Measurements from ENCODE around the gene SMIM10L1. TPM values are rescaled to one million over a fixed set of nuclear protein-coding genes. Genes with fewer than 3 reads are reported as not detected.
A peak's percentile ranks its signal among the peaks of the same experiment; 100 is the strongest.

SMIM10L1 gene
- total and polyA plus RNA-seq, 12 donors, result 9.1 to 67.4 (median 25.8) TPM

DNA sequence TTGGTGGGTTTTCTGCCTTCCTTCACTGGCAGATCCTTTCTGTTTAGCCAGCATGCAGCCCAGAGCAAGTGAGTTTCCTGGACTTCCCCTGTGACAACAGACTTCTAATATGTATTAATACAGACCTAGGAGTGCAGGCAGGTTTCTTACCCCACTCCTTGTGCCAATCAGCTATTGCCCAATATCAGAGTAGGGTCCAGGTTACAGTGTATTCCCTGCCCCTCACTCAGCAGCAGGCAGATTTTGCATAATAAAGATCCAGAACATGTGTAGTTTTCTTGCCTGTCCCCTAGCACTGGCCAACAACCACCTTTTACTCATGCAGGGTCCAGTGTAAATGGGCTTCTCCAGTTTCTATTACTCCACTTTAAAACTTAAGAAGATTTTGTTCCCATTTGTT lies 4.7 kb upstream of the SMIM10L1 start:
- Histone ChIP-seq H3K36me3 (replicated peaks in 1 of 2) (no peaks in the 10 kb centered on the region), H3K27ac (no peak overlapping the region), H3K4me3 (no peak overlapping the region), H3K4me1 (replicated peaks in 1 of 2) (peaks cover 14 to 41% of the 10 kb centered on the region in 2 donors), H3K9me3 (replicated peaks in 1 of 3) (no peaks in the 10 kb centered on the region), H3K27me3 (no peaks in the 10 kb centered on the region)
- intact Hi-C loops (cut with DNase I), result no loop called here
- DNase-seq, result no peak
- TF ChIP-seq POLR2A (IDR thresholded peaks at IDR 0.05), result no peak
- TF ChIP-seq, protein P1, sequence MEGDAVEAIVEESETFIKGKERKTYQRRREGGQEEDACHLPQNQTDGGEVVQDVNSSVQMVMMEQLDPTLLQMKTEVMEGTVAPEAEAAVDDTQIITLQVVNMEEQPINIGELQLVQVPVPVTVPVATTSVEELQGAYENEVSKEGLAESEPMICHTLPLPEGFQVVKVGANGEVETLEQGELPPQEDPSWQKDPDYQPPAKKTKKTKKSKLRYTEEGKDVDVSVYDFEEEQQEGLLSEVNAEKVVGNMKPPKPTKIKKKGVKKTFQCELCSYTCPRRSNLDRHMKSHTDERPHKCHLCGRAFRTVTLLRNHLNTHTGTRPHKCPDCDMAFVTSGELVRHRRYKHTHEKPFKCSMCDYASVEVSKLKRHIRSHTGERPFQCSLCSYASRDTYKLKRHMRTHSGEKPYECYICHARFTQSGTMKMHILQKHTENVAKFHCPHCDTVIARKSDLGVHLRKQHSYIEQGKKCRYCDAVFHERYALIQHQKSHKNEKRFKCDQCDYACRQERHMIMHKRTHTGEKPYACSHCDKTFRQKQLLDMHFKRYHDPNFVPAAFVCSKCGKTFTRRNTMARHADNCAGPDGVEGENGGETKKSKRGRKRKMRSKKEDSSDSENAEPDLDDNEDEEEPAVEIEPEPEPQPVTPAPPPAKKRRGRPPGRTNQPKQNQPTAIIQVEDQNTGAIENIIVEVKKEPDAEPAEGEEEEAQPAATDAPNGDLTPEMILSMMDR (IDR thresholded peaks at IDR 0.05), result no peak

DNA sequence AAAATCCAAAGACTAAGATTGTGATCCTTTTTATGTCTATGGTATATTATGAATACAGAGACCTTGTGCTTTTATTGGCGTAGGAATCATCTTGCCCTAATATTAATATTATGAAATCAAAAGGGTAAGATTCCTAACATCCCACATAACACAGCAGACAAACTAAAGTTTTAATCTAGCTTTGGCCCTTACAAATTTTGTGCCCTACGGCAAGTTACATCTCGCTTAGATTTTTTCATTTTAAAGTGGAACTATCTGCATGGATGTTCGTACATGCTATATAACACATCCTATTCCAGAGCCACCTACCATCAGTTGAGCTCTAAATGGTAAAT lies 217 bp upstream of the SMIM10L1 start:
- intact Hi-C loops (cut with DNase I), result no loop called here
- no peaks in the 10 kb centered on the region for H3K9me3 ChIP-seq (replicated peaks in 1 of 3)
- no peak for DNase-seq
- H3K4me3 ChIP-seq, result peak overlapping the region in 3 of 4 donors; percentile 69 to 83 (median 76)
- peaks cover 14 to 63% of the 10 kb centered on the region in 2 donors for H3K4me1 ChIP-seq (replicated peaks in 1 of 2)
- 1 to 3% (median 2%) methylated on average over 4 of the region's 4 CpGs for WGBS, 4 donors
- H3K27ac ChIP-seq, result peak overlapping the region; percentile 93 to 99 (median 98)
- H3K36me3 ChIP-seq (replicated peaks in 1 of 2), result no peaks in the 10 kb centered on the region
- no peak for TF ChIP-seq POLR2A (IDR thresholded peaks at IDR 0.05)
- TF ChIP-seq, protein P1 (IDR thresholded peaks at IDR 0.05), result no peak
- no peaks in the 10 kb centered on the region for H3K27me3 ChIP-seq

DNA sequence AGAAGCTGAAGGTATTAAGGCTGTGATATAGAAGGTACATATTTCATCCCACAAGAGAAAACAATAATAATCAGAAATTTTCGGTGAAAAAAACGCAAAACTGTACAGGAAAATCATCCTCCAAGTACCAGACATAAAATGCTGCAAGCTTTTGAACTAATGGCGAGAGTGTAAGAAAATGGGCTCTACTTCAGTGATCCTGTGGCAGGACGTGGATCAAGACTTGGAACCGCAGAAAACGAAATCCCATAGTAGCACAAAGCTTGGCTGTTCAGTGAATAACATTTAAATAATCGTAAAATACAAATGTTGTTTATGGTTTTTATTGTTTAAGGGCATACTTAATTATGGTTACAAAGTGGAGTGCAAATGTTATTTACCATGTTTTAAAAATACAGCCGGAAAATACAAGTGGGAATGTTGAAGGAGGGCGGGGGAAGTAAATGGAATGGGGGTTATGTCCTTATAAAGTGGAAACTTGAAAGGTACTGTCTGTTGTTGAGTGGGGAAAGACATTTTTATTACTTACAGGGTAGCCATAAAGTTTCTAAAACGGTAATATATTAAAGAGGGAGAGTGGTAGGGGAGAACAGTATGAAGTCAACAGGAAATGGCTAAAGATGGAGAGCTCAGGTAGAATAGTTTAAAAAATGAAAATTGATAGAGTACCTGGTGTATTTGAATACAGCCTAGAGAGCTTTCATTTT lies 1.1 kb downstream of the SMIM10L1 start:
- peaks cover 14 to 52% of the 10 kb centered on the region in 2 donors for H3K4me1 ChIP-seq (replicated peaks in 1 of 2)
- peak overlapping the region in 3 of 5 donors; percentile 97 to 99 (median 98) for H3K27ac ChIP-seq
- TF ChIP-seq, protein P1 (IDR thresholded peaks at IDR 0.05), result no peak
- TF ChIP-seq POLR2A (IDR thresholded peaks at IDR 0.05), result no peak
- no peaks in the 10 kb centered on the region for H3K9me3 ChIP-seq (replicated peaks in 1 of 3)
- WGBS, 4 donors, result 1 to 6% (median 4%) methylated on average over 10 of the region's 10 CpGs
- H3K27me3 ChIP-seq, result no peaks in the 10 kb centered on the region
- intact Hi-C loops (cut with DNase I), result no loop called here
- H3K4me3 ChIP-seq, result peak overlapping the region in 3 of 4 donors; percentile 16 to 83 (median 76)
- H3K36me3 ChIP-seq (replicated peaks in 1 of 2), result no peaks in the 10 kb centered on the region
- no peak for DNase-seq

DNA sequence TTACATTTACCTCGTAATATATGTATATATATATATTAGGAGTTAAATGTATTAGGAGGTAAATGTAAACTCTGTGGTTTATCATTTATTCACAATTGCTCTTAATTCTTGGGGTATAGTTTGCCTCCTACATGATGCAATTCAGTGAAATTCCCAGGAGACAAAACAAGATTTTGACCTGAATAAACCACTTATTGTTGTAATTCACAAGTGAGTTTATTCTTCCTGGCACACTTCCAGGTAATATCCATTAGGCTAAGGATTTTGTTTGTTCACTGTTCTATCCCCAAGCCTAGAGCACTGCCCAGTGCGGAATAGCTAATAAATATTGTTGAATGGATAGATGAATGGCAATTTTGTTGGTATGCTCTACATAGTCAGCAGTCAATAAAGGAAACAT lies 3.0 kb downstream of the SMIM10L1 start:
- no peak for TF ChIP-seq POLR2A (IDR thresholded peaks at IDR 0.05)
- TF ChIP-seq, protein P1 (IDR thresholded peaks at IDR 0.05), result no peak
- Histone ChIP-seq H3K36me3 (replicated peaks in 1 of 2) (no peaks in the 10 kb centered on the region), H3K9me3 (replicated peaks in 1 of 3) (no peaks in the 10 kb centered on the region), H3K4me1 (replicated peaks in 1 of 2) (peaks cover 3 to 37% of the 10 kb centered on the region in 2 donors), H3K27me3 (no peaks in the 10 kb centered on the region), H3K4me3 (peak overlapping the region in 1 of 4 donors; percentile 76), H3K27ac (no peak overlapping the region)
- WGBS, 4 donors, result 93 to 97% (median 97%) methylated on average over 2 of the region's 2 CpGs
- intact Hi-C loops (cut with DNase I), result no loop called here
- no peak for DNase-seq
